CD4-positive, alpha-beta T cell treated with Interferon gamma for 1 hour (primary cell): ENCODE results near the gene MRGPRF.
A peak's percentile ranks its signal among the peaks of the same experiment; 100 is the strongest.

Experiments used
- DNase-seq: peaks from one replicate; pipeline ENCODE4 v3.0.0-alpha.2; 2020

Gene MRGPRF

DNA sequence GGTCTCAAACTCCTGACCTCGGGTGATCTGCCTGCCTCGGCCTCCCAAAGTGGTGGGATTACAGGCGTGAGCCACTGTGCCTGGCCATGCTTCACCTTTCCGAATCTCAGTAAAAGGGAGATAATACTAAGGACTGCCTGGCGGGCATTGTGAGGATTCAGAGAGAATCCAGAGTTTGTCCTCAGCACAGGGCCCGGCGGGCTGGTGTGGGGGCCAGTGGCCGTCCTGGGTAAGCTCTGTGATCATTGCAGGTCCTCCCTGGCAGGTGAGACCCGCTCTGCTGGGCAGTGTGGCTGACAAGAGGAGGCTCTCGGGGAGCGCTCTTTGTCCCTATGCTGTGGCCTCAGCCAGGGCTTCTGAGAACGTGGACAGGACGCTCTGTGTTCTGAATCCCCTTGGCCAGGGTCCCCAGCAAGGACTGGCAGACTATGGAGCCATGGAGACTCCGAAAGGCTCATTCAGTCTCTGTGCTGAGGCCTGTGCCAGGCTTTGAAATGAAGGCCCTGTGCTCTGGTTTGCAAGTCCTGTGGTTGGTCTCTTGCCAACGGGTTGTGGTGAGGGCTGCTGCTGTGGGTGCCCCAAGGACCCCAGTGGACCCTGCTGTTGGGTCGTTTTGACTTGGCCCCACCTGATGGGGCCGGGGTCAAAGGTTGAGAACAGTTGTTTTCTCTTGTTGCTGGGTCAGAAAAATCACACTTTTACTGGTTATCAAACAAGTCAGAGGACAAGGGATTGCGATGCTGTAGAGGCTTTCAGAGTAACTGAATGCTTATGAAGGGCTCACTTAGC is 37.7 kb upstream of the MRGPRF start:
- DNase-seq: no peak

DNA sequence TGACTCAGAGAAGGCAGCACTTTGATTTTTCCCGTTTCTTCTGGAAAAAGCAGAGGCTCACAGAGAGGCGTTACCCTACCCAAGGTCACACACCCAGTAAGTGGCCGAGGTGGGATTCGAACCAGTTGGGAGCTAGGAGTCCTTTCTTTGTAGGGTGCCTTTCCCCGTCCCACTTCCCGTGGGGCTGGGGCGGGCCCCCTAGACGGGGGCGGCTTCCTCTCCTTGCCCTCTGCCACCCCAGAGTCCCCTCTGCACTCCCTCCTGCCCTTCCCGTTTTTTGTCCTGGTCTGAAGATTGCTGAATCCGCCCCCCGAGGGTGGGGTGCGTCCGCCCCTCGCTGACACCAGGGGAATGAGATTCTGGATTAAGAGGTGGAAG is 36.4 kb upstream of the MRGPRF start:
- DNase-seq: peak; percentile 46

DNA sequence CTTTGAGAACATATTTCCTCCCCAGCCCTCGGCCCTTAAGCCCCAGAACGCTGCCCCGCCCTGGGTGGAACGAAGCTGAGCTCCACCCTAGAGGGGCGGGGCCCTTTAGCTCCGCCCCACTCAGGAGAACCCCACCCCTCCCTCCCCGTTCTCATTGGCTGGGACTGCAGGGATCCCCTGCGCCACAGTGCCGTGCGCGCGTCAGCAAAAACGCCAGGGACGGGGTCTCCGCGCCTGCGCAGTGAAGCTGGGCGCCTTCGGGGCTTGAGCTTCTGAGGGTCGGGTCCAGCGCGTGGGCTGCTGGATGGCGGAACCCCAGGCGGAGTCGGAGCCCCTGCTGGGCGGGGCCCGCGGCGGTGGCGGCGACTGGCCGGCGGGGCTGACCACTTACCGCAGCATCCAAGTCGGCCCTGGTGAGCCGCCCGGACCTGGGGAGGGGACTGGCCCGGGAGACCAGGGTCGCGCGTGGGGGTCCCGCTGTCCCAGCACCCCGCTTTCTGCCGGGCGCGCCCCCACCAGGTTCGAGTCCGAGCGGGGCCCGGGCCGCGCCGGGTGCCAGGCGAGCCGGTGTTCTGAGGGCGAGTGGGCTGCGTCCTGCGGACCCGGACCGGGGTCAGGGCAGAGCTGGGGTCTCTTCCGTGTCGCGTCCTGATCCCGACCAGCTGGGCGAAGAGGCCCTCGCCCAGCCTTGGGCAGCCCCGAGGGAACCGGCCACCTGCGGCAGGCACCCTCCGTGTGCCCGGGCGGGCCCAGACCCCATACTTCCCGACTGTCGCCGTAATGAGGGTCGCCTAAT is 35.8 kb upstream of the MRGPRF start, which contains the start of gene TPCN2:
TSS of gene TPCN2 (plus strand) at position 239 of the 796 bp plus-strand sequence. CDS start at position 305, 66 bp downstream.
- DNase-seq: peak; percentile 96

DNA sequence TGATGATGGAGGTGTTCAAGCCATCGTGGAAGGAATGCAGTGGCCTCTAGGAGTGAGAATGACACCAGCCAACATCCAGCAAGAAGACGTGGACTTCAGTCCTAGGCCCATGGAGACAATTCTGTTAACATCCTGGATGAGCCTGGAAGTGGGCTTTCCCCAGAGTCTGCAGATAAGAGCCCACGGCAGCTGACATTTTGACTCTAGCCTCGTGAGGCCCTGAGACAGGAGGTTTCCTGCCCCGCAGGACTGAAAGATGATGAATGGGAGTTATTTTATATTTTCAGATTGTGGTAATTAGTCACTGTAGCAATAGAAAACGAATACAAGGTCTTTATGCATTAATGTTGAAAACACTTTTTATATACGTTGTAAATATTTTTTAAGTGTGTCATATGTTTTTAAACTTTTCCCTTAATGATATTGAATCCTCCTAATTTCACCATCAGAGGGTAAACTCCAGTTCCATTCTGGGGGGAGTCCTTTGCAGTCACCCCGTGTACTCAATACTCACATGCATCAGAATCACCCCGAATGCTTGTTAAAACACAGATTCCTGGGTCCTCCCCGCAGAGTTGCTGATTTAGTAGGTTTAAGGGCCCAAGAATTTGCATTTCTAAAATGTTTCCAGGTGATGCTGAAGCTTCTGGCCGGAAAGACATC is 35.1 kb upstream of the MRGPRF start:
- DNase-seq: no peak

DNA sequence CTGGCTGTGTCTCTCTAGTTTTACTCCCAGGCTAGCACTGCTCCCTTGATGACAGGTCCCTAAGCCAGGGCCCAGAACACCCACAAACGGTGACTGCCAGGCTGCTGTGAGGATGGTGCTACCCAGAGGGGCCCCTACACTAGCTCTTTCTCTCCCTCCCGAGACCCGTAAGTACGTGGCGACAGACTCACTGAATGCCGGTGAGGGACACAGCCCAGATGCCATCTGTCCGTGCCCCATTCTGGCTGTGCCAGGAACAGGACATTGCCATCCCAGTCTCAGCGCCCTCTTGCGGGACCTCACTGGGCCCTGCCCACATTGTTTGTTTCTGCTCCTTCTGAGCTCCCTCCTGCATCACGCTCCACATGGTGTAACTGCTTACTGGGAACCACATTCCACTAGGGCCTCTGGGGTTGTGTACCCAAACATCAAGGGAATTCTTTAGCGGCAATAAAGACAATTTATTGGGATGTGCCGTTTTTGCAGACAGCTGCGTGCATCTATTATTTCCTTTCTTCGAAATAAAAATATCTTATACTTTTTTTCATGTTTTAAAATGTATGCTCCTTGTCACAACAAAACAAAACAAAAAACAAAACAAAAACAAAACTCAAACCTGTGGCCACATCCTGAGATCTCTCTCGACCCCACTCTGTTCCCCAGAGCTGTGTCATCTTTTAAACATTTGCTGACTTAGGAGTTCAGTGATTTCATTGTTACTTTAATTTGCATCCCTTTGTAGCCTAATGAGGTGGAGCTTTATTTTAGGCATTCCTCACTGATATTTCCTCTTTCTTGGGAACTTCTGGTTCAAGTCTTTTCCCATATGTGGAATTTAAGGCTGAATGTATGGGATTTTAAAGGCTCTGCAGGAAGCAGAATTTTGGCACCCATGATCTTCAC is 31.3 kb upstream of the MRGPRF start:
- peak; percentile 16 for DNase-seq

DNA sequence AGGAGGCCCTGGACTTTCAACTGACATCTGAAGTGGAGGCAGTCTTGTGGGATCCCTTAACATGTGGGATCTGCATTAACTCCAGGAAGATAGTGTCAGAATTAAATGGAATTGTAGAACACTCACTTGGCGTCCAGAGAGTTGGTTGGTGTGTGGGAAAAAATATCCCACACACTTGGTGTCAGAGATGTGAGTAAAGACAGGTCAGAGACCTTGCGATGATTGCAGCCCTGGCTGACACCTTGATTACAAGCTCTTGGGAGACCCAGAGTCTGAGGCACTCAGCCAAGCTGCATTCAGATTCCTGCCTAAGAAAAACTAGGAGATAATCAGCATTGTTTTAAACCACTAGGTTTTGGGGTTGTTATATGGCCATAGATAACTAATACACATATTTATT is 28.5 kb upstream of the MRGPRF start:
- no peak for DNase-seq

DNA sequence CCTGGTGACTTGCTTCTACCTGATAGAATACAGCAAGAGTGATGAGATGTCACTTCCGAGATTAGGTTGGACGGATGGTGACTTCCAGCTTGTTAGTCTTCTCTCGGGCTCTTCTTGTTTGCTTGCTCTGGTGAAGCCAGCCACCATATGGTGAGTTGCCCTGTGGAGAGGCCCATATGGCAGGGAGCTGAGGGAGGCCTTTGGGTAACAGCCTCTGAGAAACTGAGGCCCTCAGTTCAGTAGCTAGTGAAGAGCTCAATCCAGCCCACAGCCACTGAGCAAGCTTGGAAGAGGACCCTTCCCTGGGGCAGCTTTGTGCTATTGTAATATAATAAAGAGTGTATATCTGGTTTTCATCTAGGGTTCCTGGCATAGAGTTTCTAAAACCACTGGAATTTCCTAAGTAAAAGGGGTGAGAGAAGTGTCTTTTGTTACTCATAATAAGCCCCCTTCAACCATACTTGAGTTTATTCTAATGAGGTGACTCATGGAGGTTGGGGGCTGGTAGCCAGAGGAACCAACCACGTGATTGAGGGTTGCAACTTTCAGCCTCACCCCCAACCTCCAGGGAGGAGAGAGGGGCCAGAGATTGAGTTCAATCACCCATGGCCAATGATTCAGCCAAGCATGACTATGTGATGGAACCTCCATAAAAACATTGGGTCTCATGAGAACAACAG is 27.7 kb upstream of the MRGPRF start:
- no peak for DNase-seq

DNA sequence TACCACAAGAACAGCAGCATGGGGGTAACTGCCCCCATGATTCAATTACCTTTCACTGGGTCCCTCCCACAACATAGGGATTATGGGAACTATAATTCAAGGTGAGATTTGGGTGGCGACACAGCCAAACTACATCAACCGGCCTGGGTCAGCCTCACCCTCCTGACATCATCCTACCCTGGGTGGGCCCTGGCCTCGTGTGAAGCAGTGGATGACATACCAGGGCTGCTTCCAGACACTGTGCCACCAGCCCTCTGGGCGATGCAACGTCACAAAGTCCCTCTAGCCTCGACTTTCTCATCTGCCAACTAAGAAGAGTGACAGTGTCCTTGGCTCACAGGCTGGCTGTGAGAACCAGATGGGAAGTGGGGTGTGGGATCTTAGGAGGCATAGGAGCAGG is 27.0 kb upstream of the MRGPRF start:
- DNase-seq: no peak

DNA sequence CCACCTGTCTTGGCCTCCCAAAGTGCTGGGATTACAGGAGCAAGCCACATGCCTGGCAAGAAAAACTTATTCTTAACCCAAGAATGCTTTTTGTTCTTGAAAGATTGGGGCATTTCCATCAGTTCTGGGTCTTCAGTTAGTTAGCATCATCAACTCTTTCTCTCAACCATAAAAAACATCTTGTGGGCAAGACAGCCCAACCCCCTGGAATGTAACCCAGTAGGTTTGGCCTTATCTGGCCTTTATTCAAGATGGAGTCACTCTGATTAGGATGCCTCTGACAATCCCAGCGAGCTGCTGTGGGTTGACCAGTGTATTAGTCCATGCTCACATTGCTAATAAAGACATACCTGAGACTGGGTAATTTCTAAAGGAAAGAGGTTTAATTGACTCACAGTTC is 26.5 kb upstream of the MRGPRF start:
- DNase-seq: no peak

DNA sequence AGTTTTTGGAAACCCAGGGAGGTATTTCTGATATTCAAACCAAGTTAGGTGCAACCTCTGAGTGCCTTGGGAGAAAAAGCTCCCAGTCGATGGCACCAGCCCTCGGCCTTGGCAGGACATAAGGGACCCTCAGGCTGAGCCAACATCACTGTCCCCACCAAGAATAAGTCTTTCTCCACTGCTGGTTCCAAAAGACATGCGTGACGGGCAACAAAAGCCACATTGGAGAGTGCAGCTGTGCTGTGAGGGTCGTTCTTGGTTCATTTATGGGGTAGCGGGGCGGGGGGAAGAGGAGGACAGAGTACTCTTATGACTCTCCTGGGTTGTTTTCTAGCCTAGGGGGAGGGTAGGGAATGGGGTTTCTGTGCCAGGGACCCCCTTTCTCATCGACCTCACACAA is 24.5 kb upstream of the MRGPRF start:
- no peak for DNase-seq

DNA sequence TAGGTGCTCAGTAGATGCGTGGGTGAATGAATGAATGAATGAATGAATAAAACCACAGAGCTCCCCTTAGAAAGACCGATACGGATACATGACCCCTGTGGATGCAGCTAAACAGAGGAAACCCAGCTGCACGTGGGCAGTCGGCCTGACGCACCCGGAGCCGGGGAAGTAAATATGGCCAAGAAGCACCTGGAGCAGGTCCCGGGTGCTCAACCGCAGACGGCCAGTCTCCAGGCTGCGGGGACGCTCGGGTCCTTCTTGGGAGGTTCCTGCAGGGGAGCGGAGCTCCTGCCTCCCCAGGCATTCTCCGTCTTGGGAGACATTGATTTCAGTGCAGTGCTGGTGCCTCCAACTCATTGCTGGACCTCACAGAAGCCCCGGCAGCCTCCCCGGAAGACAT is 24.0 kb upstream of the MRGPRF start:
- no peak for DNase-seq

DNA sequence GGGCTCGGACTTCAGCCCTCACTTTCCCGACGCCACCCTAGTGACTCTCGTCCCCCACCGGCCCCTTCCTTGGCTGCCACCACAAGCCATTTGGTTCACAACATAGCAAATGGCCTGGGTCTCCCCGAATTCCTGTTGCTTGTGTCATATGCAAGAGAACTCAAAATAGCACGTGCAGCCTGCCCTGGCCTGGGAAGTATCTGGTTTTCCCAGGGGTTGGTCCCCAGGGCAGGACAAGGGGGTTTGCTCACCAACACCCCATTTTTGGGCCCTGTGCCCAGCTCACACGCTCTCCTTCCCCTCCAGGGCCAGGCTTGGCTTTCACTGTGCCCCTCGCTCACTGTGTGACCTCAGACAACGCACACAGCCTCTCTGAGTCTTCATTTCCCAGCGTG is 22.9 kb upstream of the MRGPRF start:
- DNase-seq: no peak

DNA sequence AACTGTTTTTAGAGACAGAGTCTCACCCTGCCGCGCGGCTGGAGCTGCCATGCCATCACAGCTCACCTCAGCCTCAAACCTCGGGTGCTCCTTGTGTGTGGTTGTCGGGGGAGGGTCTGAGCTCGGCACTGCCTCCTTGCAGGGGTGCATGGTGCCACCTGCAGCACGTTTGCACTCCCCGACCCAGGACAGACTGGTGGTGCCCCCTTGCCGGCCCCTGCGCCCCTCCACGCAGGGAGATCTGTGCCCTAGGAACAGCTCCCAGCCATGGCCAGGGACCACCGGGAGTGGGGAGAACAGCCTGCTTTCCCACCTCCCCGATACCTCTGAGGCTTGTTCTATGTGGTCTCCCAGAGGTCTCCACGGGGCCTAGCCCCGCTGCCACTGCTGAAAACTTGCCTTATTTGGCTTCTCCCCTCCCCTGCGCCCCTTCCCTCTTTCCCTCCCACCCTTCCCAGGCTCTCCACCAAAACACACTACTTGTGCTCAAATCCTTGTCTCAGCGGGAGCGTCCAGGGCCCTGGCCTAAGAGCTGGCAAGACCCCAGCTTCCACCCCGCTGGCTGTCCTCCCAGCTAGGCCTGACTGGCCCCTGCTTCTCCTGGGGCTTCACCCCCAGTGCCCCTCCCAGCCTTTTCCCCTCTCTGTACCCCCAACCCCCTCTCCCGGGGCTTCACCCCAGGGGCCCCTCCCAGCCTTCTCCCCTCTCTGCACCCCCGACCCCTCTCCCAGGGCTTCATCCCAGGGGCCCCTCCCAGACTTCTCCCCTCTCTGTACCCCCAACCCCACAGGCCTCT is 22.3 kb upstream of the MRGPRF start:
- DNase-seq: no peak

DNA sequence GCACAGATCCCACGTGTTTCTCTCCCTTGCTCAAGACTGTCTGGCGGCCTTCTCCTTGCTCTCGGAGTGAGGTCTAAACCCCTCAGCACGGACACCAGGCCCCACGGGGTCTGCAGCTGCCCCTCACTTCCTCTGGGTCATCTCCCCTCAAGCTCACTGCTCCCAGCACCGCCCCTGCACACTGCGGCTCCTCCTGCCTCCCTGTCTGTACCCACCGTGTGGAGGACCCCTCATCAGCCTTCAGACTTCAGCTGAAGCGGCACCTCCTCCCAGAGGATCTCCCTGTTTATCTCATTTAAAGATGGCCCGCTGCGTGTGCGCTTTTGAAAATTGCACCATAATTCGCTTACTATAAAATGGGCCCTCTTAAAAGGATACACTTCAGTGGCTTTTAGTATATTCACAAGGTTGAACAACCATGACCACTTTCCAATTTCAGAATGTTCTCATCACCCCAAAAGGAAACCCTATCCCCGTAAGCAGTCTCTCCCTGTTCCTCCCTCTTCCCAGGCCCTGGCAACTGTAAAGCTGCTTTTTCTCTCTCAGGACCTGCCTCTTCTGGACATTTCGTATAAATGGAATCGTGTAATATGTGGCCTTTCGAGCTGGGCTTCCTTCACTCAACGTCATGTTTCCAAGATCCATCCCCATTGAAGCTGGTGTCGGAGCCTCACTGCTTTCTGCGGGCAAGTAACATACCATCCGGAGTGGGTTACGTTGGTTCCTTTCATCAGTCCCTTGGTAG is 21.2 kb upstream of the MRGPRF start:
- DNase-seq: no peak

DNA sequence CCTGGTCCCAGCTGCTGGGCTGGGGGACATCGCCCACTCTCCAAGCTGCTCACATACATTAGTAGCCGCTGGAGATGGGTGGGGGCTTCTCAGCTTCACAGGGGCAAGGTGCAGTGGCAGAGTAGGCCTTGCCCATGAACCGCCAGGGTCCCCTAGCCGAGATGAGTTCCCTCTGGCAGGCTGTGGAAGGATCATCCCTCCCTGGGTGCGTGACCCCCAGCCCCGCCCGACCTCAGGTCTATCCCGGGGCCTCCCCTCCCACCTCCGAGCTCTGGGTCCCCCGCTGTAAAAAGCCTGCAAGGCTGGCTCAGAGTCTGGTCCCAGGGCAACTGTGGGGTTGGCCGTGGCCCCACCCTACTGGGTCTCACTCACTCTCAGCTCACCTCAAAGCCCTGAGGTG is 20.4 kb upstream of the MRGPRF start:
- DNase-seq: no peak

DNA sequence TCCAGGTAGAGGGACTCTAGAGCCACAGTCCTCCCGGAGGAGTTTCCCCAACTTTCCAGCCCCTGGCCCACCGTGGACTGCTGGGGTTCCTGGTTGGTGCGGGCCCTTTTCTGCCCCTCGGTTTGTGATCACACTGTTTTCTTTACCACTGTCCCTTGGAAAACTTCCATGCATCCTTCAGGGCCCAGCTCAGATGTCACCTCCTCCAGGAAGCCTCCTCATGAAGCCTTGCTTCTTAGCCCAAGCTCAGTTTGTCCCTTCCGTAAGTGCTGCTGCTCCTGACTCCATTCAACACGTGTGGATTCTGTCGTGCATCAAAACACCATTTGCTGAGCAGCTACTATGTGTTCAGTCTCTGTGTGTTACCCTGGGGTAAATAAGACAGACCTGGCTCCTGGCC is 19.8 kb upstream of the MRGPRF start:
- DNase-seq: no peak

DNA sequence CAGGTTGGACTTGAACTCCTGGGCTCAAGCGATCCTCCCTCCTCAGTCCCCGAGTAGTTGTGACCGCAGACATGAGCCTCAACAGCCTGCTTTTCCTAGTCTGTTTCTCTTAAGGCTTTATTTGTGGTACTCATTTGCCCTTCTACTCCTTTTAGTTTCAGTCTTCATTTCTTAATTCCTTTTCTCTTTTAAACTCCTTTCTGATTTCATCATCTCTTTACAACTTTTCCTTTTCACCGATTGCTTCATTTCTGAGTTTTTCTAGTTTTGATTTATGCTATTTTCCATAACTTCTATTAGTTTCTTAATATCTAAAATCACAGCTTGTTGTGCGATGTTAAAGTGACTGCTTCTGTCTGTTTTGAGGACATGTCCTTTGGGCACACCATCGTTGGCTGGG is 17.3 kb upstream of the MRGPRF start:
- no peak for DNase-seq

DNA sequence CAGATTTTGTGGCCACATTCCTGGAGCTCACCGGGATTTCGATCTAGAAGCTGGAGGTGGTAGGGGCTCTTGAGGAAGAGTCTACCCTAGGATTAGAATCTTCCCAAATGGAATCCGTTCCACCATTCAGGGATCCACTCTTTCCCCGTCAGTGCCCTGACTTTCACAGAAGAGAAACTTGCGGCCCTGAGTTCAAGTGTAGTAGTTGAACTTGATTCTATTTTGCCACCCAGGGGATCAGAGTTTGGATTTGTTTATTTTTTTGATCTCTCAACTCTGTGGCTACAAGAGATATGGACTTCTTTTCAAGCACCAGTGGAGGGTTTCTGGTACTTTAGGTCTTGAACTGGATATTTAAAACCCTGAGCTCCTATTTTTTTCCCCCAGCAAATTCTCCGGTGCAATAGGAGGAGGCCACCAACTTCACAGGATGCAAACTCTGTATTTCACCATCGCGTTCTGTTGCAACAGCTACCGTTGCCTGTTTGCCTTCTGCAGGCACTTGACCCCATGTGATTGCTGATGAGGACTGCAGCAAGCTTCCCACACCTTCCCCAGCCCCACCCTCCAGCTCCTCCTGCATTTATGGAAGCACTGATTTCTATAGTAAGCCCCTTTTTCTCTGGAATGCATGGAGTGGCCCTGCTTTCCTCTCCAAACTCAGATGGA is 14.8 kb upstream of the MRGPRF start:
- no peak for DNase-seq

DNA sequence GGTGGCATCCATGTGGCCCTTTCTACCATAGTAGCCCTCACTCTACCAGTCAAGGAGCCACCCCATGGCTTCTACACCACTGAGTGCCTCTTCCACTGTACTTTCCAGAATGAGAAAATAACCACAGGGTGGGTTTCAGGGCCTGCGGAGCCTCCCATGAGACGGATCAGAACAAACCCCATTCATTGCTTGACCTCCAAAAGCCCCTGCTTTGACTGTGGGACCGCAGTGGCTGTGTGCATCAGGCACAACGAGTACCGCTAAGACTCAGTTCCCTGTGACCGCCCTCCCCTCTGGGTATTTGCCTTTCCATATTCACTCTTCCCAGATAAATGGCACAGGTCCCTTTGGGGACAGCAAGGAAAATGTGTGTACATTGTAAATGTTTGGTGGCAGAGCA is 11.5 kb upstream of the MRGPRF start:
- no peak for DNase-seq

DNA sequence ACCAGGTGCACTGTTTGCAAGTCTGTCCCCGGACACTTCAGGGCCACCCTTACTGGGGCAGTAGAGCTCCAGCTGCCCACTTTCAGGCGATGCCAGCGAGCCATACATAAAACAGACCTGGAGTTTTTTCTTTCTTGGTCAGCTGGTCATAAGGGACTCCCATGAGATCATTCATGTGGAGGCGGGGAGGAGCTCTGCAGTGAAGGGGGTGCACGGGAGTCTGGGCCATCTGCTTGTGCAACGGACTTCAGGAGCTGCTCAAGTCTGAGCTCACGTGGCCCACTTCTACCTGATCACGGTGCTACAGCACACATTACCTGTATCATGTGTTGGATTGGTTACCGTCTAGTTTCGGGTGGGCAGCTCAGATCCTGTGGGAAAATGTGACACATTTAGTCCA is 9.2 kb upstream of the MRGPRF start:
- DNase-seq: no peak
